ENCODE data around the gene KIF22.
"Not testable (repeated sequence)": the region's sequence is repeated elsewhere in the genome, so short reads cannot be mapped to it uniquely, and the experiment has no call there.

KIF22 gene

GRCh38 chr16:29766571-29766970 is 24.0 kb upstream of the KIF22 start:
- no peak for DNase-seq (ENCODE audit: low read depth, low spot score)
- Histone ChIP-seq H3K9me3 (ENCODE audit: control insufficient read depth, insufficient read depth, low read length) (no peaks in the 10 kb centered on the region), H3K36me3 (ENCODE audit: control insufficient read depth, insufficient read depth, low read length) (no peaks in the 10 kb centered on the region), H3K4me3 (ENCODE audit: low read length) (no peak overlapping the region), H3K4me1 (ENCODE audit: control insufficient read depth, insufficient read depth, low read length) (no peaks in the 10 kb centered on the region), H3K27me3 (ENCODE audit: control insufficient read depth, insufficient read depth, low read length) (no peaks in the 10 kb centered on the region), H3K27ac (ENCODE audit: low read length) (no peak overlapping the region)
- WGBS (ENCODE audit: insufficient coverage, insufficient read length), result no CpG with 5 or more reads among the region's 3 CpGs

GRCh38 chr16:29767062-29767461 is 23.5 kb upstream of the KIF22 start:
- Histone ChIP-seq H3K27ac (ENCODE audit: low read length) (no peak overlapping the region), H3K36me3 (ENCODE audit: control insufficient read depth, insufficient read depth, low read length) (no peaks in the 10 kb centered on the region), H3K4me3 (ENCODE audit: low read length) (no peak overlapping the region), H3K9me3 (ENCODE audit: control insufficient read depth, insufficient read depth, low read length) (no peaks in the 10 kb centered on the region), H3K27me3 (ENCODE audit: control insufficient read depth, insufficient read depth, low read length) (no peaks in the 10 kb centered on the region), H3K4me1 (ENCODE audit: control insufficient read depth, insufficient read depth, low read length) (no peaks in the 10 kb centered on the region)
- DNase-seq (ENCODE audit: low read depth, low spot score), result no peak
- WGBS (ENCODE audit: insufficient coverage, insufficient read length), result no CpG with 5 or more reads among the region's 3 CpGs

- WGBS (ENCODE audit: insufficient coverage, insufficient read length), result no CpG with 5 or more reads among the region's 2 CpGs
- H3K4me1 ChIP-seq (ENCODE audit: control insufficient read depth, insufficient read depth, low read length), result no peaks in the 10 kb centered on the region
- DNase-seq (ENCODE audit: low read depth, low spot score), result no peak
Observed at GRCh38 chr16:29769507-29769906, 21.0 kb upstream of the KIF22 start.

GRCh38 chr16:29770250-29770929 is 20.2 kb upstream of the KIF22 start:
- H3K4me1 ChIP-seq (ENCODE audit: control insufficient read depth, insufficient read depth, low read length), result no peaks in the 10 kb centered on the region
- no peaks in the 10 kb centered on the region for H3K9me3 ChIP-seq (ENCODE audit: control insufficient read depth, insufficient read depth, low read length)
- H3K27me3 ChIP-seq (ENCODE audit: control insufficient read depth, insufficient read depth, low read length), result no peaks in the 10 kb centered on the region
- H3K27ac ChIP-seq (ENCODE audit: low read length), result no peak overlapping the region
- WGBS (ENCODE audit: insufficient coverage, insufficient read length), result no CpG with 5 or more reads among the region's 7 CpGs
- H3K4me3 ChIP-seq (ENCODE audit: low read length), result no peak overlapping the region
- no peaks in the 10 kb centered on the region for H3K36me3 ChIP-seq (ENCODE audit: control insufficient read depth, insufficient read depth, low read length)
- no peak for DNase-seq (ENCODE audit: low read depth, low spot score)

More at GRCh38 chr16:29769507-29769906, 21.0 kb upstream of the KIF22 start:
- Histone ChIP-seq H3K27me3 (ENCODE audit: control insufficient read depth, insufficient read depth, low read length) (no peaks in the 10 kb centered on the region), H3K9me3 (ENCODE audit: control insufficient read depth, insufficient read depth, low read length) (no peaks in the 10 kb centered on the region), H3K4me3 (ENCODE audit: low read length) (no peak overlapping the region), H3K36me3 (ENCODE audit: control insufficient read depth, insufficient read depth, low read length) (no peaks in the 10 kb centered on the region), H3K27ac (ENCODE audit: low read length) (no peak overlapping the region)

- not testable (repeated sequence) for H3K36me3 ChIP-seq (ENCODE audit: control insufficient read depth, insufficient read depth, low read length); H3K9me3 ChIP-seq (ENCODE audit: control insufficient read depth, insufficient read depth, low read length); H3K4me3 ChIP-seq (ENCODE audit: low read length); H3K27ac ChIP-seq (ENCODE audit: low read length); H3K4me1 ChIP-seq (ENCODE audit: control insufficient read depth, insufficient read depth, low read length); H3K27me3 ChIP-seq (ENCODE audit: control insufficient read depth, insufficient read depth, low read length); DNase-seq (ENCODE audit: low read depth, low spot score)
- WGBS (ENCODE audit: insufficient coverage, insufficient read length), result no CpG with 5 or more reads among the region's 7 CpGs
Observed at GRCh38 chr16:29772330-29772729, 18.2 kb upstream of the KIF22 start.

GRCh38 chr16:29774730-29775129 is 15.8 kb upstream of the KIF22 start:
- Histone ChIP-seq H3K4me1 (ENCODE audit: control insufficient read depth, insufficient read depth, low read length) (0 out of 2 replicates have a peak, but pooled peaks cover 1% of the 10 kb centered on the region), H3K4me3 (ENCODE audit: low read length) (no peak overlapping the region), H3K9me3 (ENCODE audit: control insufficient read depth, insufficient read depth, low read length) (no peaks in the 10 kb centered on the region), H3K27me3 (ENCODE audit: control insufficient read depth, insufficient read depth, low read length) (no peaks in the 10 kb centered on the region), H3K36me3 (ENCODE audit: control insufficient read depth, insufficient read depth, low read length) (no peaks in the 10 kb centered on the region), H3K27ac (ENCODE audit: low read length) (no peak overlapping the region)
- no CpG with 5 or more reads among the region's 5 CpGs for WGBS (ENCODE audit: insufficient coverage, insufficient read length)
- DNase-seq (ENCODE audit: low read depth, low spot score), result no peak

- Histone ChIP-seq H3K27me3 (ENCODE audit: control insufficient read depth, insufficient read depth, low read length) (no peaks in the 10 kb centered on the region), H3K27ac (ENCODE audit: low read length) (no peak overlapping the region), H3K9me3 (ENCODE audit: control insufficient read depth, insufficient read depth, low read length) (no peaks in the 10 kb centered on the region), H3K4me3 (ENCODE audit: low read length) (no peak overlapping the region), H3K36me3 (ENCODE audit: control insufficient read depth, insufficient read depth, low read length) (no peaks in the 10 kb centered on the region), H3K4me1 (ENCODE audit: control insufficient read depth, insufficient read depth, low read length) (0 out of 2 replicates have a peak, but pooled peaks cover 1% of the 10 kb centered on the region)
- DNase-seq (ENCODE audit: low read depth, low spot score), result no peak
- no CpG with 5 or more reads among the region's 4 CpGs for WGBS (ENCODE audit: insufficient coverage, insufficient read length)
Observed at GRCh38 chr16:29775742-29776408, 14.7 kb upstream of the KIF22 start.

- H3K27ac ChIP-seq (ENCODE audit: low read length), result no peak within 1 kb of the TSS
- 0 out of 2 replicates have a peak, but pooled peaks cover 1% of the 10 kb centered on the region for H3K4me1 ChIP-seq (ENCODE audit: control insufficient read depth, insufficient read depth, low read length)
- no peaks in the 10 kb centered on the region for H3K27me3 ChIP-seq (ENCODE audit: control insufficient read depth, insufficient read depth, low read length)
- no peaks in the 10 kb centered on the region for H3K9me3 ChIP-seq (ENCODE audit: control insufficient read depth, insufficient read depth, low read length)
- WGBS (ENCODE audit: insufficient coverage, insufficient read length), result no CpG with 5 or more reads among the region's 10 CpGs
- H3K36me3 ChIP-seq (ENCODE audit: control insufficient read depth, insufficient read depth, low read length), result no peaks in the 10 kb centered on the region
- no peak for DNase-seq (ENCODE audit: low read depth, low spot score)
- no peak within 1 kb of the TSS for H3K4me3 ChIP-seq (ENCODE audit: low read length)
Observed at GRCh38 chr16:29777576-29778350, 12.8 kb upstream of the KIF22 start, which contains the start of gene ZG16. ZG16 (plus strand) TSS chr16:29778256; CDS start chr16:29779267, 1,011 bp downstream.

- no peak overlapping the region for H3K27ac ChIP-seq (ENCODE audit: low read length)
- no peaks in the 10 kb centered on the region for H3K36me3 ChIP-seq (ENCODE audit: control insufficient read depth, insufficient read depth, low read length)
- no peaks in the 10 kb centered on the region for H3K27me3 ChIP-seq (ENCODE audit: control insufficient read depth, insufficient read depth, low read length)
- no CpG with 5 or more reads among the region's 10 CpGs for WGBS (ENCODE audit: insufficient coverage, insufficient read length)
- no peak for DNase-seq (ENCODE audit: low read depth, low spot score)
- H3K4me3 ChIP-seq (ENCODE audit: low read length), result no peak overlapping the region
- no peaks in the 10 kb centered on the region for H3K9me3 ChIP-seq (ENCODE audit: control insufficient read depth, insufficient read depth, low read length)
- H3K4me1 ChIP-seq (ENCODE audit: control insufficient read depth, insufficient read depth, low read length), result 0 out of 2 replicates have a peak, but pooled peaks cover 1% of the 10 kb centered on the region
Observed at GRCh38 chr16:29779474-29779873, 11.1 kb upstream of the KIF22 start.

- not testable (repeated sequence) for H3K27ac ChIP-seq (ENCODE audit: low read length); DNase-seq (ENCODE audit: low read depth, low spot score)
- WGBS (ENCODE audit: insufficient coverage, insufficient read length), result no CpG with 5 or more reads among the region's 13 CpGs
Observed at GRCh38 chr16:29783094-29783953, 7.2 kb upstream of the KIF22 start.

More at GRCh38 chr16:29783094-29783953, 7.2 kb upstream of the KIF22 start:
- H3K4me3 ChIP-seq (ENCODE audit: low read length); H3K9me3 ChIP-seq (ENCODE audit: control insufficient read depth, insufficient read depth, low read length); H3K4me1 ChIP-seq (ENCODE audit: control insufficient read depth, insufficient read depth, low read length); H3K36me3 ChIP-seq (ENCODE audit: control insufficient read depth, insufficient read depth, low read length); H3K27me3 ChIP-seq (ENCODE audit: control insufficient read depth, insufficient read depth, low read length): not testable (repeated sequence)

All from iPS DF 6.9 (cell line).